Stimulated activated CD8-positive, alpha-beta memory T cell treated with anti-CD3 and anti-CD28 coated beads, Interleukin-7, amount 100 ng/mL, for 24 hours (primary cell): Measurements from ENCODE around the gene RXFP1.
"Not testable (repeated sequence)": the region's sequence is repeated elsewhere in the genome, so short reads cannot be mapped to it uniquely, and the experiment has no call there.

Experiments used
- DNase-seq: peaks from one replicate; pipeline ENCODE4 v3.0.0-alpha.2; 2020; ENCODE audit warnings: low read depth

The RXFP1 gene

GRCh38 chr4:158613046-158613445, 91.4 kb downstream of the RXFP1 start:
- DNase-seq = no peak

- DNase-seq = no peak
Measured at GRCh38 chr4:158617956-158618355, 96.3 kb downstream of the RXFP1 start.

GRCh38 chr4:158621729-158622128, 100.0 kb downstream of the RXFP1 start:
- no peak for DNase-seq

GRCh38 chr4:158622251-158622650, 100.6 kb downstream of the RXFP1 start:
- no peak for DNase-seq

- DNase-seq = no peak
Measured at GRCh38 chr4:158624889-158625478, 103.3 kb downstream of the RXFP1 start.

- no peak for DNase-seq
Measured at GRCh38 chr4:158625544-158625943, 103.9 kb downstream of the RXFP1 start.

- DNase-seq = no peak
Measured at GRCh38 chr4:158630893-158631292, 109.2 kb downstream of the RXFP1 start.

- no peak for DNase-seq
Measured at GRCh38 chr4:158636619-158637018, 114.9 kb downstream of the RXFP1 start.

GRCh38 chr4:158644356-158644755, 122.7 kb downstream of the RXFP1 start:
- no peak for DNase-seq

- DNase-seq = no peak
Measured at GRCh38 chr4:158644760-158645159, 123.1 kb downstream of the RXFP1 start.

GRCh38 chr4:158649111-158649680, 127.5 kb downstream of the RXFP1 start:
- no peak for DNase-seq

- no peak for DNase-seq
Measured at GRCh38 chr4:158652920-158653319, 131.2 kb downstream of the RXFP1 start.

GRCh38 chr4:158656439-158656838, 134.8 kb downstream of the RXFP1 start:
- DNase-seq = no peak

GRCh38 chr4:158657291-158657690, 135.6 kb downstream of the RXFP1 start:
- no peak for DNase-seq

- DNase-seq = not testable (repeated sequence)
Measured at GRCh38 chr4:158663255-158663654, 141.6 kb downstream of the RXFP1 start.

- not testable (repeated sequence) for DNase-seq
Measured at GRCh38 chr4:158663707-158664625, 142.3 kb downstream of the RXFP1 start.

- DNase-seq = no peak
Measured at GRCh38 chr4:158664806-158665205, 143.1 kb downstream of the RXFP1 start.

GRCh38 chr4:158666892-158667291, 145.2 kb downstream of the RXFP1 start:
- no peak for DNase-seq

- DNase-seq = no peak
Measured at GRCh38 chr4:158667651-158668198, 146.0 kb downstream of the RXFP1 start.

GRCh38 chr4:158669310-158669709, 147.6 kb downstream of the RXFP1 start:
- no peak for DNase-seq

- peak; percentile 23 for DNase-seq
Measured at GRCh38 chr4:158670975-158671664, 149.4 kb downstream of the RXFP1 start.

GRCh38 chr4:158671665-158671914, 149.9 kb downstream of the RXFP1 start, which contains the start of gene C4orf46:
Gene C4orf46 (minus strand): TSS chr4:158671887. CDS start chr4:158671801, 86 bp downstream.
- no peak for DNase-seq
